Sigmoid colon (tissue), 7 donors: Measurements from ENCODE around the gene SHB. TPM values are rescaled to one million over a fixed set of nuclear protein-coding genes. Genes with fewer than 3 reads are reported as not detected.
A peak's percentile ranks its signal among the peaks of the same experiment; 100 is the strongest.

Experiments
- DNase-seq: peaks from one replicate; pipeline ENCODE4 v3.0.0-alpha.2; 2019
- H3K27ac ChIP-seq, 4 donors: fragments of 200-600 bp; sonication (generic); one replicate each; pipeline ENCODE4 v1.5.1; 2016 to 2019; ENCODE audit warnings: mild to moderate bottlenecking in 1 of 4
- H3K27me3 ChIP-seq, 3 donors: fragments of 200-600 bp; sonication (generic); one replicate each; pipeline ENCODE4 v1.5.1; 2019; ENCODE audit warnings: mild to moderate bottlenecking in 1 of 3
- H3K36me3 ChIP-seq, 4 donors: fragments of 200-600 bp; sonication (generic); one replicate each; pipeline ENCODE4 v1.5.1; 2016 to 2019
- H3K4me1 ChIP-seq, 4 donors: fragments of 200-600 bp; sonication (generic); one replicate each; pipeline ENCODE4 v1.5.1; 2017 to 2019
- H3K4me3 ChIP-seq, 4 donors: fragments of 200-600 bp; sonication (generic); one replicate each; pipeline ENCODE4 v1.5.1; 2017 to 2019; ENCODE audit warnings: mild to moderate bottlenecking in 2 of 4, moderate library complexity in 1 of 4
- H3K9me3 ChIP-seq, 4 donors: fragments of 200-600 bp in 3 of 4; sonication (generic) in 3 of 4; one replicate each; pipeline versions ENCODE4 v1.5.1 to v1.6.1; 2013 to 2019
- CTCF ChIP-seq, 4 experiments: fragments of 450-650 bp in 3 of 4; fragments of 200-600 bp in 1 of 4; IDR thresholded peaks; one replicate each; pipeline ENCODE4 v1.5.1; 2016 to 2019; ENCODE audit warnings: antibody characterized with exemption in 4 of 4, mild to moderate bottlenecking in 3 of 4, moderate library complexity in 2 of 4
- EP300 ChIP-seq, 4 donors: sonication (generic); formaldehyde crosslinking; IDR thresholded peaks; one replicate each; pipeline ENCODE4 v1.6.1; 2017; ENCODE audit warnings: antibody characterized with exemption in 4 of 4
- POLR2A ChIP-seq, 2 donors: fragments of 450-650 bp; IDR thresholded peaks; one replicate each; pipeline ENCODE4 v1.6.1; 2016; ENCODE audit warnings: antibody characterized with exemption in 2 of 2, mild to moderate bottlenecking in 2 of 2, moderate library complexity in 2 of 2
- POLR2AphosphoS5 ChIP-seq, 4 donors: sonication (generic); formaldehyde crosslinking; IDR thresholded peaks; one replicate each; pipeline ENCODE4 v1.6.1; 2017; ENCODE audit warnings: antibody characterized with exemption in 4 of 4
- WGBS, 2 donors: extraction: QIAGEN DNeasy Blood & Tissue Kit; methylation state at CpG; one replicate each; pipeline ENCODE4 v1.1.7; 2013; 5-methylcytosine and 5-hydroxymethylcytosine counted together
- intact Hi-C: fragments of 100-400 bp; cut with DNase I; formaldehyde crosslinking; loops from one replicate; pipeline ENCODE4 v1.15.1; 2023
- polyA plus RNA-seq, 3 donors: library from polyadenylated mRNA; stranded (reverse); fragments of 200-250 nt; gene quantifications; one replicate each; pipeline ENCODE4 v1.2.3, GENCODE V29; 2013
- total RNA-seq, 4 donors: library from RNA; depleted of rRNA; stranded (reverse); fragments of >200 nt; gene quantifications; one replicate each; pipeline ENCODE4 v1.1.0, GENCODE V29; 2016
- donor health status: healthy with polysubstance abuse.
- donor health status: Bipolar disorder and iron deficiency.
- donor health status: healthy.

Gene SHB
- total and polyA plus RNA-seq, 7 donors: 6.8 to 33.7 (median 10.2) TPM

DNA sequence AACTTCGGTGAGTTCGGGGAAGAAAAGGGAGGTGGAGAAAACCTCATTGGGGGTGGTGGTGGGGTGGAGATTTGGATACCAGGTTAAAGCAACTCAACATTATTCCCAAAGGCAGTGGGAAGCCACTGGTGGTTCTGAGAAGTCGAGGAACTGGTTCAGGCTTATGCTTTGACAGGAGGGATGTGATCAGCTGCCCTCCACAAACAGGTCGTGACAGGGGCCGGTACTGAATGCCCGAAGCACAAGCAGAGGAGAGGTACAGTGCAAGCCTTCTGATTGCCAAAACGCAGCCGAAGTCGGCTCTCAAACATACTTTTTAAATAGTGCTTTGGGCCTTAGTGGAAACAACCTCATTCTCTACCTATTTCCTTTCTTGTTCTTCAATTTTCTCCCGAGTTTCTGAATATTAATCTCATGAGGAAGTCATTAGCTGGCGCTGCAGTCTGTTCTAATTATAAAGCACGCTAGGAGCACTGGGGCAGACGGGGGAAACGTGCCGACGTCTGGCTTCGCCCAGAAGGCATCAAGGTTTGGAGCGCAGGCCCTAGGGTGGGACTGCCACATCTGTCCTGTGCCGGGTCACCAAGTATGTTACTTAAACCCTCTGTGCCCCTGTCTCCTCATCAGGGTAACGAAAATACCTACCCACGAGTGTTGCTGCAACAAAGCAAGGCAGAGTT is 27.3 kb downstream of the SHB start:
- DNase-seq: no peak
- H3K4me1 ChIP-seq: peaks cover 0 to 75% (median 51%) of the 10 kb centered on the region in 4 donors
- TF ChIP-seq CTCF (IDR thresholded peaks at IDR 0.05) (no peak), POLR2A (IDR thresholded peaks at IDR 0.05) (no peak), POLR2AphosphoS5 (IDR thresholded peaks at IDR 0.05) (no peak), EP300 (IDR thresholded peaks at IDR 0.05) (no peak)
- peak overlapping the region in 1 of 4 donors; percentile 60 for H3K27ac ChIP-seq
- intact Hi-C loops: no loop called here
- WGBS, 2 donors: 88 to 92% methylated on average over 21 of the region's 21 CpGs
- H3K4me3 ChIP-seq: no peak overlapping the region
- no peaks in the 10 kb centered on the region for H3K27me3 ChIP-seq
- H3K36me3 ChIP-seq: no peaks in the 10 kb centered on the region
- no peaks in the 10 kb centered on the region for H3K9me3 ChIP-seq

DNA sequence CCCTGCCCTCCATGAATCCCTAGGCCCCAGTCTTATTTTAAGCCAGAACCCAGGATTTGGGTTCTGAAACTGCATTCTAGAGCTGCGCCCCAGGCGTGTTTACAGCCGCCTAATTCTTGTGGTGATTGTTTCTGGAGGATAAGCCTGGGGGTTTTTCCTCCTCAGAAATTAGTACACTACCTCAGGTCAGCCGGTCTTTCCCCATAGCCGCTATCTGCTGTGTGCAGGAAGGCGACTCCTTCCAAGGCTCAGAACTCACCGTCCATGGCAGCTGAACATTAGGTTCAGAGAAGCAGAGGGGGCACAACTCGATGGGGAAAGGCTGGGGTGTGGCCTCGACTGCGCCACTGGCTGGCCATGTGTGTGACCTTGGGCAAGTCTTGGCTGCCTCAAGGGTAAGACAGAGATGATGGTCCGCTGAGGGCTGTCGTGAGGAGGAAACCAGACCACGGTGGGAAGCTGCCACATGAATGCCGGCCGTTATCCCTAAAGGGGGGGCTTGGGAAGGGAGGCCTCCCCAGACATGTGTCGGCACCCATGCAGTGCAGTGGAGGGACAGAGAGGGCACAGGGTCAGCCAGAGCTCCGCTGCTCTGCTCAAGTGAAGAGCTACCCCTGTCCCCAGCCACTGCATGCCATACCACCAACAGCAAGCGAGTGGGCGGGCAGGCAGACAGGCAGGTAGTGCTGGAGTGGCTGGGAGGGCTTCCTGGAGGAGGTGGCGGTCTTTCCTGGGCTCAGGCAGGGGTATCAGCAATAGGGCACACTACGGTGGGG is 28.9 kb downstream of the SHB start:
- no peaks in the 10 kb centered on the region for H3K27me3 ChIP-seq
- no peak overlapping the region for H3K4me3 ChIP-seq
- TF ChIP-seq EP300 (IDR thresholded peaks at IDR 0.05) (no peak), POLR2AphosphoS5 (IDR thresholded peaks at IDR 0.05) (no peak), POLR2A (IDR thresholded peaks at IDR 0.05) (no peak), CTCF (IDR thresholded peaks at IDR 0.05) (no peak)
- H3K4me1 ChIP-seq: peaks cover 0 to 65% (median 50%) of the 10 kb centered on the region in 4 donors
- intact Hi-C loops: loop anchor here (5.0 kb wide), 1 partner anchor 43 kb away; no protein-coding TSS in a partner anchor
- DNase-seq: no peak
- no peaks in the 10 kb centered on the region for H3K9me3 ChIP-seq
- WGBS, 2 donors: 87 to 89% methylated on average over 21 of the region's 21 CpGs
- no peaks in the 10 kb centered on the region for H3K36me3 ChIP-seq
- peak overlapping the region in 2 of 4 donors; percentile 2 to 61 for H3K27ac ChIP-seq

DNA sequence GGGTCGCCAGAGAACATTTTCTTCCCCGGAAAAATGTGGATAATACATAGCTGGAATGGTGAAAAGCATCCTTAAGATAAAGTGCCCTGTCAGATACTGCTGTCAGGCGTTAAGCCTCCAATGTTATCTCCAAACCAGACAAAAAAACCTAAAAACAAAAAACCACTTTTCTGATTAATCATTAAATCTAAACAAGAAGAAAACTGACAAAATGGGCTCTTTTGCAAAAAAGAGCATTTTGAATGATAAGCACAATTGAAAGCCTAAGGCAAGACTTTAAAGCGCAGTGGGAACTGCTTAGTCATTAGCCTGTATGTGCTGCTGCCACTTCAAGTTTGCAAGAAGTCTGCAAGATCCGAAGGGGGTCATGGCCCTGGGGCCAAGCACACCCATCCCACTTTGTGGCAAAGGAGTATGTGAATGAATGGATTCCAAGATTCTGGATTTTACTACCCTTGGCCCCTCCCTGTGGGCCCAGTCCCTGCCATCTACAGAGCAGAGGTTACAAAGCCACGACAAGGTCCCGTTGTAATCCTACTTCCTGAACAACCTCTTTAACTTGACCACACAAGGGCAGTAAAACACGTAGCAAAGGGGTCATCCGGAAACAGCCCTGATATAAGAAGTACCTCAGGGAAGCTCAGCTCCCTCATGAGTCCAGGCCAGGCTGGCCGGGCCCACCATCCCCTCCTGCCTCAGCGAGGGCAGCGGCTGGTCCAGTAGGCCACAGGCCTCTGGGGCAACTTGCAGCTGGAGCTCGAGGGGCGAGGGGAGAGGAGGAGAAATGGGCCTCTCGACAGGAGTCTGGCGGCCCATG is 29.7 kb downstream of the SHB start:
- TF ChIP-seq POLR2AphosphoS5 (IDR thresholded peaks at IDR 0.05) (no peak), CTCF (IDR thresholded peaks at IDR 0.05) (no peak), EP300 (IDR thresholded peaks at IDR 0.05) (no peak), POLR2A (IDR thresholded peaks at IDR 0.05) (no peak)
- H3K27me3 ChIP-seq: no peaks in the 10 kb centered on the region
- H3K4me3 ChIP-seq: no peak overlapping the region
- no peaks in the 10 kb centered on the region for H3K9me3 ChIP-seq
- DNase-seq: no peak
- H3K27ac ChIP-seq: peak overlapping the region in 2 of 4 donors; percentile 2 to 61
- intact Hi-C loops: loop anchor here (5.0 kb wide), 1 partner anchor 42 kb away; no protein-coding TSS in a partner anchor
- 56 to 65% methylated on average over 16 of the region's 16 CpGs for WGBS, 2 donors
- H3K4me1 ChIP-seq: peaks cover 0 to 58% (median 45%) of the 10 kb centered on the region in 4 donors
- no peaks in the 10 kb centered on the region for H3K36me3 ChIP-seq

- 75% methylated on average over 15 of the region's 15 CpGs for WGBS, 2 donors
- Histone ChIP-seq H3K27ac (peak overlapping the region in 2 of 4 donors; percentile 16 to 61), H3K36me3 (no peaks in the 10 kb centered on the region), H3K4me1 (peaks cover 0 to 50% (median 37%) of the 10 kb centered on the region in 4 donors), H3K4me3 (no peak overlapping the region), H3K9me3 (no peaks in the 10 kb centered on the region), H3K27me3 (no peaks in the 10 kb centered on the region)
- peak; percentile 67 for DNase-seq
- intact Hi-C loops: loop anchor here (5.0 kb wide), 1 partner anchor 41 kb away; no protein-coding TSS in a partner anchor
- TF ChIP-seq CTCF (IDR thresholded peaks at IDR 0.05) (no peak), EP300 (IDR thresholded peaks at IDR 0.05) (no peak), POLR2A (IDR thresholded peaks at IDR 0.05) (no peak), POLR2AphosphoS5 (IDR thresholded peaks at IDR 0.05) (no peak)
These were observed 30.5 kb downstream of the SHB start for GRCh38 chr9:38038307-38039089.
